ENCODE results near the gene ROR1.

Gene ROR1

GRCh38 chr1:64140596-64140995 lies 366.8 kb downstream of the ROR1 start:
- ChIA-PET CTCF (interaction anchor here (2.0 kb wide), 1 partner anchor 449 kb away, joined by 5 read pairs; no protein-coding TSS in a partner anchor), POLR2A (no interaction called here)
- DNase-seq (ENCODE audit: extremely low spot score) = no peak
- no peak for TF ChIP-seq CTCF (IDR thresholded peaks at IDR 0.05; ENCODE audit: control extremely low read depth, extremely low read depth, low read depth, missing control alignments)

- TF ChIP-seq CTCF (IDR thresholded peaks at IDR 0.05; ENCODE audit: control extremely low read depth, extremely low read depth, low read depth, missing control alignments) = no peak
- ChIA-PET POLR2A (no interaction called here), CTCF (interaction anchor here (6.5 kb wide), 1 partner anchor 10 kb away, joined by 49 read pairs; no protein-coding TSS in a partner anchor)
- no peak for DNase-seq (ENCODE audit: extremely low spot score)
Observed at GRCh38 chr1:64147045-64147724, 373.4 kb downstream of the ROR1 start.

GRCh38 chr1:64147759-64148158 lies 373.9 kb downstream of the ROR1 start:
- TF ChIP-seq CTCF (IDR thresholded peaks at IDR 0.05; ENCODE audit: control extremely low read depth, extremely low read depth, low read depth, missing control alignments) = no peak
- DNase-seq (ENCODE audit: extremely low spot score) = no peak
- CTCF ChIA-PET = interaction anchor here (6.5 kb wide), 1 partner anchor 11 kb away, joined by 49 read pairs; no protein-coding TSS in a partner anchor
- POLR2A ChIA-PET = no interaction called here

- TF ChIP-seq CTCF (IDR thresholded peaks at IDR 0.05; ENCODE audit: control extremely low read depth, extremely low read depth, low read depth, missing control alignments) = no peak
- ChIA-PET POLR2A (no interaction called here), CTCF (interaction anchor here (6.5 kb wide), 1 partner anchor 13 kb away, joined by 49 read pairs; no protein-coding TSS in a partner anchor)
- DNase-seq (ENCODE audit: extremely low spot score) = no peak
Observed at GRCh38 chr1:64150266-64150665, 376.4 kb downstream of the ROR1 start.

- no peak for DNase-seq (ENCODE audit: extremely low spot score)
- ChIA-PET CTCF (interaction anchor here (0.8 to 6.5 kb wide), 2 partner anchors 13 to 14 kb away, joined by 3 to 49 read pairs; no protein-coding TSS in a partner anchor), POLR2A (no interaction called here)
- TF ChIP-seq CTCF (IDR thresholded peaks at IDR 0.05; ENCODE audit: control extremely low read depth, extremely low read depth, low read depth, missing control alignments) = no peak
Observed at GRCh38 chr1:64150729-64151230, 377.0 kb downstream of the ROR1 start.

- CTCF ChIA-PET = no interaction called here
- TF ChIP-seq CTCF (IDR thresholded peaks at IDR 0.05; ENCODE audit: control extremely low read depth, extremely low read depth, low read depth, missing control alignments) = no peak
Observed at GRCh38 chr1:64155278-64155677, 381.5 kb downstream of the ROR1 start.

More at GRCh38 chr1:64155278-64155677, 381.5 kb downstream of the ROR1 start:
- POLR2A ChIA-PET = no interaction called here
- DNase-seq (ENCODE audit: extremely low spot score) = no peak

All from GM10248 (cell line).